ENCODE data around the gene NEUROD2. TPM values are rescaled to one million over a fixed set of nuclear protein-coding genes. Genes with fewer than 3 reads are reported as not detected.

Gene NEUROD2
- total RNA-seq, 8 experiments from 2014 or later, result 0.05 to 1.00 (median 0.13) TPM

Other genes starting within 250 kb of the NEUROD2 start
- 10 to 100 TPM in 7 of 8 experiments, 1 to 10 TPM in 1; 7.6 to 21.7 (median 14.9) TPM for gene FBXL20, start 206.3 kb downstream of the NEUROD2 start, total RNA-seq
- 10 to 100 TPM; 20.1 to 54.8 (median 28.2) TPM for gene MED1, start 156.7 kb downstream of the NEUROD2 start, total RNA-seq
- gene CDK12, start 146.4 kb downstream of the NEUROD2 start, total RNA-seq, result 10 to 100 TPM; 21.7 to 82.3 (median 32.2) TPM
- 1 to 10 TPM in 4 of 8 experiments, under 1 TPM in 4; 0.38 to 7.8 (median 0.91) TPM for gene PPP1R1B, start 19.0 kb upstream of the NEUROD2 start, total RNA-seq
- gene STARD3, start 29.2 kb upstream of the NEUROD2 start, total RNA-seq, result 10 to 100 TPM; 22.8 to 39.8 (median 29.6) TPM
- gene TCAP, start 57.4 kb upstream of the NEUROD2 start, total RNA-seq, result 1 to 10 TPM in 6 of 8 experiments, under 1 TPM in 2; 0.27 to 2.8 (median 1.2) TPM
- gene PNMT, start 60.5 kb upstream of the NEUROD2 start, total RNA-seq, result 1 to 10 TPM in 2 of 8 experiments, under 1 TPM in 4, not detected in 2; 0.27 to 1.1 (median 0.87) TPM
- gene PGAP3, start 80.1 kb upstream of the NEUROD2 start, total RNA-seq, result 10 to 100 TPM in 4 of 8 experiments, 1 to 10 TPM in 4; 4.6 to 16.6 (median 8.1) TPM
- gene ERBB2, start 92.1 kb upstream of the NEUROD2 start, total RNA-seq, result 10 to 100 TPM in 7 of 8 experiments, 1 to 10 TPM in 1; 7.0 to 54.7 (median 15.9) TPM
- 10 to 100 TPM; 27.2 to 59.3 (median 40.5) TPM for gene MIEN1, start 122.6 kb upstream of the NEUROD2 start, total RNA-seq
- gene GRB7, start 130.0 kb upstream of the NEUROD2 start, total RNA-seq, result 1 to 10 TPM in 4 of 8 experiments, under 1 TPM in 1, not detected in 3; 0.83 to 2.6 (median 1.8) TPM

Data from motor neuron (in vitro differentiated cells).